AG04450 (cell line): ENCODE measurements around the gene SLC46A3. TPM values are rescaled to one million over a fixed set of nuclear protein-coding genes. Genes with fewer than 3 reads are reported as not detected.

ENCODE experiments used
- CTCF ChIA-PET: fragments of 300-600, 350-600 bp; formaldehyde crosslinking; extraction: SDS; loops from one replicate; lab custom pipeline; 2022; ENCODE audit warnings: antibody characterized with exemption, inconsistent platforms; lab: Charles Lee
- POLR2A ChIA-PET: fragments of 350-600 bp; formaldehyde crosslinking; extraction: SDS; loops from one replicate; lab custom pipeline; 2021; ENCODE audit warnings: antibody characterized with exemption, inconsistent platforms; lab: Yijun Ruan, JAX
- DNase-seq: peaks from one replicate; pipeline ENCODE4 v3.0.0-alpha.2; 2011; ENCODE audit warnings: low read depth, low spot score
- H3K27ac ChIP-seq: one replicate; pipeline ENCODE4 v1.5.1; 2012; ENCODE audit warnings: low read depth, low read length, control low read depth
- H3K27me3 ChIP-seq: one replicate; pipeline ENCODE4 v1.6.0; 2012; ENCODE audit warnings: low read length; ENCODE audit not compliant: control insufficient read depth, insufficient read depth
- H3K4me3 ChIP-seq: 2 replicates; pipeline ENCODE4 v1.5.1; 2011; ENCODE audit warnings: mild to moderate bottlenecking, low read depth, low read length, control low read depth
- H3K9me3 ChIP-seq: 2 replicates; pipeline ENCODE4 v1.5.1; 2012; ENCODE audit warnings: low read length; ENCODE audit not compliant: control insufficient read depth, insufficient read depth
- polyA plus RNA-seq: library from polyadenylated mRNA; depleted of rRNA; stranded (reverse); fragments of >200 nt; gene quantifications from 2 replicates; pipeline ENCODE4 v1.2.3, GENCODE V29; 2011
- TF ChIP-seq, protein P1 (sequence below): IDR thresholded peaks from 2 replicates; pipeline ENCODE4 v1.5.1; 2011; ENCODE audit warnings: low read depth, low read length, control low read depth, inconsistent platforms

Gene SLC46A3
- polyA plus RNA-seq, 1 experiment = 5.2 TPM

DNA sequence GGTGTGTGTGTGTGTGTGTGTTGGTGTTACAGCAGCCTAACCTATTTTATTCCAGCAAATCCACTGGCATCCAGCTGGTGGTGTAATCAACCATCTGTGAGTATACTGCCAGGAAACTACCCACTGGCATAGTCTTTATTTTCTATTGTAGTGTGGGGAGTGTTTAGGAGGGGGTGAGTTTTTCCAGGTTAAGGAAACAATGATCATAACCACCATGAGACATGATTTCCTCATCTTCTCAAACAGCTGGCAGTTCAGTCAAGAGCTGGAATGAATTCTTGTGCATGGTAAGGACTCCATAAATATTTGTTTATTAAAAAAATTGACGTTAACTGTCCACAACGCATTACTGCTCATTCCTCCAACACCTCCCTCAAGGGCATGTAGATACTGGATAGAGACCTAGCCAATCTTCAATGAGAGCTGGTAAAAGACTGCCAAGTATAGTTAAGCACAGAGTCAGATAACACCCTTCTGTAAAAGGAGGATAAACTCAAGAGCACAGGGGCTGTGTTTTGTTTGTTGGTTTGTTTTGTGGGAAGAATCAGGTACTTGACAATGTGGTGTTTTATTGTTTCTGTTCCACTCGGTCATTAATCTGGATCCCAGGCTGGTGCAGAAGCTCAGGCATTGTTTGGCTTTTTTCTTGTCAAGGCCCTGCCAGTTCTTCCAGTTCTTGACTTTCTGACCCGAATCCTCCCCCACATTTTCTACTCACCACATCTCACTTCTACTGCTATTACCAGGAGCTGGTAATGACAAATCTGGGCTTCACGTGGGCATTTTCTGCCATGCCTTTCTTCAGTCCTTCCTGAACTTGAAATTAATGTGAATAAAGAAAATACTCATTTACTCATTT lies 31.6 kb upstream of the SLC46A3 start:
- CTCF ChIA-PET = no interaction called here
- Histone ChIP-seq H3K9me3 (peaks cover 6% of the 10 kb centered on the region), H3K27me3 (no peaks in the 10 kb centered on the region), H3K4me3 (no peak overlapping the region), H3K27ac (no peak overlapping the region)
- DNase-seq = no peak
- POLR2A ChIA-PET = no interaction called here
- TF ChIP-seq, protein P1, sequence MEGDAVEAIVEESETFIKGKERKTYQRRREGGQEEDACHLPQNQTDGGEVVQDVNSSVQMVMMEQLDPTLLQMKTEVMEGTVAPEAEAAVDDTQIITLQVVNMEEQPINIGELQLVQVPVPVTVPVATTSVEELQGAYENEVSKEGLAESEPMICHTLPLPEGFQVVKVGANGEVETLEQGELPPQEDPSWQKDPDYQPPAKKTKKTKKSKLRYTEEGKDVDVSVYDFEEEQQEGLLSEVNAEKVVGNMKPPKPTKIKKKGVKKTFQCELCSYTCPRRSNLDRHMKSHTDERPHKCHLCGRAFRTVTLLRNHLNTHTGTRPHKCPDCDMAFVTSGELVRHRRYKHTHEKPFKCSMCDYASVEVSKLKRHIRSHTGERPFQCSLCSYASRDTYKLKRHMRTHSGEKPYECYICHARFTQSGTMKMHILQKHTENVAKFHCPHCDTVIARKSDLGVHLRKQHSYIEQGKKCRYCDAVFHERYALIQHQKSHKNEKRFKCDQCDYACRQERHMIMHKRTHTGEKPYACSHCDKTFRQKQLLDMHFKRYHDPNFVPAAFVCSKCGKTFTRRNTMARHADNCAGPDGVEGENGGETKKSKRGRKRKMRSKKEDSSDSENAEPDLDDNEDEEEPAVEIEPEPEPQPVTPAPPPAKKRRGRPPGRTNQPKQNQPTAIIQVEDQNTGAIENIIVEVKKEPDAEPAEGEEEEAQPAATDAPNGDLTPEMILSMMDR = no peak

DNA sequence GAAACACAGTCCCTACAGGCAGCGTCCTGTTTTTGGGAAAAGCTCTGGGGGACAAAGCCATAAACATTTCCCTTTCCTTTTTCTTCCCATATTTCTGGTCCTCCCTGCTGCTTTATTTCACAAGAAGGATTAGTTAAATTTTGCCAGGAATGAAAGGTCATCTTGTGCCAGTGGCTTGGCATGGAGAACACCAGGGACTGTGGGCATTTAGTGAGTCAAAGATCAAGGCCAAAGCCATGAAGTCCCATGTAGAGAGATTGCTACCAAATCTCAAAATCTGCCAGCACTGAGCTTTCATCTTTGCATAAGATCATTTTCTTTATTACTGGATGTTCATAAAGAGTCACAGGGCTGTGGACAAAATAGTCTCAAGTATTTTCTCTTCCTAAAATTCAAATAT lies 29.1 kb upstream of the SLC46A3 start:
- no peak for DNase-seq
- no peak overlapping the region for H3K4me3 ChIP-seq
- no peaks in the 10 kb centered on the region; the same call in 1 of the 2 replicates for H3K9me3 ChIP-seq
- TF ChIP-seq, protein P1 = no peak
- POLR2A ChIA-PET = interaction anchor here (0.6 kb wide), 1 partner anchor 75 kb away, joined by 3 read pairs; no protein-coding TSS in a partner anchor
- CTCF ChIA-PET = no interaction called here
- no peak overlapping the region for H3K27ac ChIP-seq
- no peaks in the 10 kb centered on the region for H3K27me3 ChIP-seq

DNA sequence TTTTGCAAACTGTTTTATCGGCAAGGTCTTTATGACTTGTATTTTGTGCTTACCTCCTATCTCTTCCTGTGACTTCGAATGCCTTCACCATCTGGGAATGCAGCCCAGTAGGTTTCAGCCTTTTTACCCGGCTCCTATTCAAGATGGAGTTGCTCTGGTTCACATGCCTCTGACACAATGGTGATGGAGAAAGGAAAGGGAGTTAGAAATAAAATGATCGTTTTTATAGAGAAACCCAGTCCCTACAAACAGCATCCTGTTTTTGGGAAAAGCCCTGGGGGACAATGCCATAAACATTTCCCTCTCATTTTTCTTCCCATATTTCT lies 27.5 kb upstream of the SLC46A3 start:
- POLR2A ChIA-PET = no interaction called here
- no peaks in the 10 kb centered on the region for H3K27me3 ChIP-seq
- TF ChIP-seq, protein P1 = no peak
- no peak overlapping the region for H3K4me3 ChIP-seq
- H3K9me3 ChIP-seq = no peaks in the 10 kb centered on the region; the same call in 1 of the 2 replicates
- DNase-seq = no peak
- CTCF ChIA-PET = interaction anchor here (0.6 kb wide), 1 partner anchor 50 kb away, joined by 8 read pairs; no protein-coding TSS in a partner anchor
- H3K27ac ChIP-seq = no peak overlapping the region

DNA sequence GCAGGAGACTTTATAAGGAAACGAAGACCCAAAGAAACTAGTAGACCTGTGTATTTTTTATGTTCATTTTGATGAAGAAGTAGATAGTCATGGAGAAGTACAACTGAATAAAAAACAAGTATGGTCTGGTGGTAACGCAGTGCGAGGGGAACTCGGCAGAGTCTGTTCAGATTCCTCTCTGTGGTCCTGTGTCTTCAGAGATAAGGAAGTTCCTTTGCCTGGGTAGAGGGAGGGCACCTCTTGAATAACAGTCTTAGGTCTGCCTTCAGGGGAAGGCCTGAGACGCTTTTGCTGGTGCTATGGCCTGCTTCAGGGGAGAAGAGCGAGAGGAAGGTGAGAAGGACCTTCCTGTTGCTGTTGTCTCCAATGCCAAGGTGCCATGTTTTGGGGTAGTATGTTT lies 25.9 kb upstream of the SLC46A3 start:
- H3K27ac ChIP-seq = no peak overlapping the region
- ChIA-PET POLR2A (no interaction called here), CTCF (no interaction called here)
- H3K27me3 ChIP-seq = peaks cover 3% of the 10 kb centered on the region
- TF ChIP-seq, protein P1 = no peak
- H3K9me3 ChIP-seq = no peaks in the 10 kb centered on the region; the same call in 1 of the 2 replicates
- no peak for DNase-seq
- H3K4me3 ChIP-seq = no peak overlapping the region

DNA sequence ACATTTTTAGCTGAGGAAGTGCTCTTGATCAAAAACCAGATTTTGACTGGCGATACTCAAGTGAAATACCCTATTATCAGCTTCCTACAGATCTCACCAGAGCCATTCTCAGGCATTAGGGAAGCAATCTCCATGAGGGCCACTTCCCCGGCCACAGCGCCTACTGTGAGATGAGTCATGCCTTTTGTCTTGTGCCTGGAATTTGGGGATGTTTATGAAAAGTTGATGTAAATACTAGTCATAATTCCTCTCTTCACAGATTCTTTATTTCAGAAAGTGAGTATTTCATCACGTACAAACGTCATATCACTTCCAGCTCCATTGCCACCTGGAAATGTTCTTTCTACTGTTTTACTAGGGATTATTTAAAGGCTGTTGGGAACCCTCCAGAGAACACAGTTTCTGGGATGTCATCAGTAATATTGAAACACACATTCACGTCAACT lies 25.3 kb upstream of the SLC46A3 start:
- H3K27me3 ChIP-seq = peaks cover 3% of the 10 kb centered on the region
- DNase-seq = no peak
- CTCF ChIA-PET = no interaction called here
- H3K9me3 ChIP-seq = no peaks in the 10 kb centered on the region
- POLR2A ChIA-PET = no interaction called here
- TF ChIP-seq, protein P1 = no peak
- H3K27ac ChIP-seq = no peak overlapping the region
- no peak overlapping the region for H3K4me3 ChIP-seq
